ENCODE measurements around the gene PHYKPL.
A peak's percentile ranks its signal among the peaks of the same experiment; 100 is the strongest.
"Not testable (repeated sequence)": the region's sequence is repeated elsewhere in the genome, so short reads cannot be mapped to it uniquely, and the experiment has no call there.

Gene PHYKPL

GRCh38 chr5:178237431-178238312, 5.1 kb upstream of the PHYKPL start:
- Histone ChIP-seq H3K36me3 (ENCODE audit: control insufficient read depth, insufficient read depth, low read length) (no peaks in the 10 kb centered on the region), H3K4me3 (ENCODE audit: low read depth, low read length) (no peak overlapping the region), H3K9ac (ENCODE audit: low read depth, low read length) (no peak overlapping the region), H3K4me1 (ENCODE audit: control insufficient read depth, insufficient read depth, low read length) (peaks cover 3% of the 10 kb centered on the region), H3K27me3 (ENCODE audit: control insufficient read depth, insufficient read depth, low read length) (no peaks in the 10 kb centered on the region), H3K9me3 (ENCODE audit: control insufficient read depth, insufficient read depth, low read length) (no peaks in the 10 kb centered on the region)

GRCh38 chr5:178236679-178237078, 4.1 kb upstream of the PHYKPL start:
- Histone ChIP-seq H3K9ac (ENCODE audit: low read depth, low read length) (no peak overlapping the region), H3K4me1 (ENCODE audit: control insufficient read depth, insufficient read depth, low read length) (peaks cover 3% of the 10 kb centered on the region), H3K9me3 (ENCODE audit: control insufficient read depth, insufficient read depth, low read length) (no peaks in the 10 kb centered on the region), H3K36me3 (ENCODE audit: control insufficient read depth, insufficient read depth, low read length) (no peaks in the 10 kb centered on the region), H3K4me3 (ENCODE audit: low read depth, low read length) (no peak overlapping the region), H3K27me3 (ENCODE audit: control insufficient read depth, insufficient read depth, low read length) (no peaks in the 10 kb centered on the region)

GRCh38 chr5:178236126-178236525, 3.5 kb upstream of the PHYKPL start:
- Histone ChIP-seq H3K4me1 (ENCODE audit: control insufficient read depth, insufficient read depth, low read length) (peaks cover 3% of the 10 kb centered on the region), H3K9ac (ENCODE audit: low read depth, low read length) (no peak overlapping the region), H3K36me3 (ENCODE audit: control insufficient read depth, insufficient read depth, low read length) (no peaks in the 10 kb centered on the region), H3K9me3 (ENCODE audit: control insufficient read depth, insufficient read depth, low read length) (no peaks in the 10 kb centered on the region), H3K4me3 (ENCODE audit: low read depth, low read length) (no peak overlapping the region), H3K27me3 (ENCODE audit: control insufficient read depth, insufficient read depth, low read length) (no peaks in the 10 kb centered on the region)

GRCh38 chr5:178235588-178235974, 3.0 kb upstream of the PHYKPL start:
- H3K36me3 ChIP-seq (ENCODE audit: control insufficient read depth, insufficient read depth, low read length) = no peaks in the 10 kb centered on the region

GRCh38 chr5:178234750-178235587, 2.4 kb upstream of the PHYKPL start:
- H3K9me3 ChIP-seq (ENCODE audit: control insufficient read depth, insufficient read depth, low read length) = no peaks in the 10 kb centered on the region
- no peaks in the 10 kb centered on the region for H3K27me3 ChIP-seq (ENCODE audit: control insufficient read depth, insufficient read depth, low read length)
- H3K9ac ChIP-seq (ENCODE audit: low read depth, low read length) = no peak overlapping the region
- H3K4me1 ChIP-seq (ENCODE audit: control insufficient read depth, insufficient read depth, low read length) = peaks cover 3% of the 10 kb centered on the region
- peaks cover 2% of the 10 kb centered on the region for H3K36me3 ChIP-seq (ENCODE audit: control insufficient read depth, insufficient read depth, low read length)
- H3K4me3 ChIP-seq (ENCODE audit: low read depth, low read length) = no peak overlapping the region

More at GRCh38 chr5:178235588-178235974, 3.0 kb upstream of the PHYKPL start:
- Histone ChIP-seq H3K9me3 (ENCODE audit: control insufficient read depth, insufficient read depth, low read length) (no peaks in the 10 kb centered on the region), H3K27me3 (ENCODE audit: control insufficient read depth, insufficient read depth, low read length) (no peaks in the 10 kb centered on the region), H3K4me3 (ENCODE audit: low read depth, low read length) (no peak overlapping the region), H3K9ac (ENCODE audit: low read depth, low read length) (no peak overlapping the region), H3K4me1 (ENCODE audit: control insufficient read depth, insufficient read depth, low read length) (peaks cover 3% of the 10 kb centered on the region)

GRCh38 chr5:178234121-178234749, 1.6 kb upstream of the PHYKPL start:
- Histone ChIP-seq H3K9me3 (ENCODE audit: control insufficient read depth, insufficient read depth, low read length) (no peaks in the 10 kb centered on the region), H3K27me3 (ENCODE audit: control insufficient read depth, insufficient read depth, low read length) (no peaks in the 10 kb centered on the region), H3K36me3 (ENCODE audit: control insufficient read depth, insufficient read depth, low read length) (peaks cover 9% of the 10 kb centered on the region), H3K4me1 (ENCODE audit: control insufficient read depth, insufficient read depth, low read length) (peaks cover 3% of the 10 kb centered on the region), H3K4me3 (ENCODE audit: low read depth, low read length) (no peak overlapping the region), H3K9ac (ENCODE audit: low read depth, low read length) (no peak overlapping the region)

- Histone ChIP-seq H3K4me1 (ENCODE audit: control insufficient read depth, insufficient read depth, low read length) (peaks cover 3% of the 10 kb centered on the region), H3K36me3 (ENCODE audit: control insufficient read depth, insufficient read depth, low read length) (peaks cover 16% of the 10 kb centered on the region), H3K4me3 (ENCODE audit: low read depth, low read length) (peak overlapping the region; percentile 84), H3K9me3 (ENCODE audit: control insufficient read depth, insufficient read depth, low read length) (no peaks in the 10 kb centered on the region), H3K9ac (ENCODE audit: low read depth, low read length) (no peak overlapping the region), H3K27me3 (ENCODE audit: control insufficient read depth, insufficient read depth, low read length) (no peaks in the 10 kb centered on the region)
Observed at GRCh38 chr5:178232920-178233429, 373 bp upstream of the PHYKPL start.

- peaks cover 3% of the 10 kb centered on the region for H3K4me1 ChIP-seq (ENCODE audit: control insufficient read depth, insufficient read depth, low read length)
- H3K4me3 ChIP-seq (ENCODE audit: low read depth, low read length) = peak overlapping the region; percentile 84
- no peaks in the 10 kb centered on the region for H3K9me3 ChIP-seq (ENCODE audit: control insufficient read depth, insufficient read depth, low read length)
- H3K36me3 ChIP-seq (ENCODE audit: control insufficient read depth, insufficient read depth, low read length) = peaks cover 16% of the 10 kb centered on the region
- H3K27me3 ChIP-seq (ENCODE audit: control insufficient read depth, insufficient read depth, low read length) = no peaks in the 10 kb centered on the region
- H3K9ac ChIP-seq (ENCODE audit: low read depth, low read length) = peak overlapping the region; percentile 32
Observed at GRCh38 chr5:178231539-178232123, 971 bp downstream of the PHYKPL start.

- no peak overlapping the region for H3K9ac ChIP-seq (ENCODE audit: low read depth, low read length)
- no peaks in the 10 kb centered on the region for H3K9me3 ChIP-seq (ENCODE audit: control insufficient read depth, insufficient read depth, low read length)
- H3K4me1 ChIP-seq (ENCODE audit: control insufficient read depth, insufficient read depth, low read length) = peaks cover 3% of the 10 kb centered on the region
- peak overlapping the region; percentile 84 for H3K4me3 ChIP-seq (ENCODE audit: low read depth, low read length)
- H3K27me3 ChIP-seq (ENCODE audit: control insufficient read depth, insufficient read depth, low read length) = no peaks in the 10 kb centered on the region
- peaks cover 16% of the 10 kb centered on the region for H3K36me3 ChIP-seq (ENCODE audit: control insufficient read depth, insufficient read depth, low read length)
Observed at GRCh38 chr5:178230879-178231538, 1.6 kb downstream of the PHYKPL start.

- Histone ChIP-seq H3K9me3 (ENCODE audit: control insufficient read depth, insufficient read depth, low read length) (no peaks in the 10 kb centered on the region), H3K27me3 (ENCODE audit: control insufficient read depth, insufficient read depth, low read length) (no peaks in the 10 kb centered on the region), H3K9ac (ENCODE audit: low read depth, low read length) (no peak overlapping the region), H3K36me3 (ENCODE audit: control insufficient read depth, insufficient read depth, low read length) (peaks cover 16% of the 10 kb centered on the region), H3K4me3 (ENCODE audit: low read depth, low read length) (no peak overlapping the region), H3K4me1 (ENCODE audit: control insufficient read depth, insufficient read depth, low read length) (peaks cover 3% of the 10 kb centered on the region)
Observed at GRCh38 chr5:178229861-178230260, 2.7 kb downstream of the PHYKPL start.

GRCh38 chr5:178229111-178229510, 3.5 kb downstream of the PHYKPL start:
- not testable (repeated sequence) for H3K4me1 ChIP-seq (ENCODE audit: control insufficient read depth, insufficient read depth, low read length); H3K9ac ChIP-seq (ENCODE audit: low read depth, low read length); H3K9me3 ChIP-seq (ENCODE audit: control insufficient read depth, insufficient read depth, low read length); H3K4me3 ChIP-seq (ENCODE audit: low read depth, low read length); H3K27me3 ChIP-seq (ENCODE audit: control insufficient read depth, insufficient read depth, low read length)
- peaks cover 16% of the 10 kb centered on the region for H3K36me3 ChIP-seq (ENCODE audit: control insufficient read depth, insufficient read depth, low read length)

Measured in iPS-15b (cell line).